Subcutaneous adipose tissue (tissue), 4 donors: ENCODE measurements around the gene ERC1. TPM values are rescaled to one million over a fixed set of nuclear protein-coding genes. Genes with fewer than 3 reads are reported as not detected.

Experiments
- total RNA-seq, 4 donors: library from RNA; depleted of rRNA; stranded (reverse); fragments of >200 nt; gene quantifications; one replicate each; pipeline ENCODE4 v1.1.0, GENCODE V29; 2016
- TF ChIP-seq, protein P1 (sequence below): fragments of 450-650 bp; IDR thresholded peaks from one replicate; pipeline ENCODE4 v1.5.1; 2016; ENCODE audit warnings: low read depth, mild to moderate bottlenecking, control low read depth, antibody characterized with exemption, moderate library complexity

ERC1 gene
- total RNA-seq, 4 donors from 2014 or later: 40.3 to 71.8 (median 62.3) TPM

DNA sequence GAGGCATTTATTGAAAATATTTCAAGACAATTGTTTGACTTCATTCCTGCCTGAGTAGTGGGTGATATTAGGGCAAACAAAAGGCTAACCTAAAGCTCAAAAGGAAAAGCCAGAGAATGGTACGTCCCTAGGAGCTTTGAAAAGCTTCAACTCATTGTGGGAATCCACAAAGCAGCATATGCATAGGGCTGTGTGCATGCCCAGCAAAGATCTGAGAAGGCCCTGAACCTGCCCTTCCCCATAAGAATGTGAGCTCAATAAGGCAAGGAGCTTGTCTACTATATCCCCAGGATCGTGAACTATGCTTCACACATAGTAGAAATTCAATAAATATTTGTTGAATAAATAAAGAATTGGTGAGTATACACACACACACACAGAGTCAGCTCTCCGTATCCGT lies 22.5 kb upstream of the ERC1 start:
- TF ChIP-seq, protein P1, sequence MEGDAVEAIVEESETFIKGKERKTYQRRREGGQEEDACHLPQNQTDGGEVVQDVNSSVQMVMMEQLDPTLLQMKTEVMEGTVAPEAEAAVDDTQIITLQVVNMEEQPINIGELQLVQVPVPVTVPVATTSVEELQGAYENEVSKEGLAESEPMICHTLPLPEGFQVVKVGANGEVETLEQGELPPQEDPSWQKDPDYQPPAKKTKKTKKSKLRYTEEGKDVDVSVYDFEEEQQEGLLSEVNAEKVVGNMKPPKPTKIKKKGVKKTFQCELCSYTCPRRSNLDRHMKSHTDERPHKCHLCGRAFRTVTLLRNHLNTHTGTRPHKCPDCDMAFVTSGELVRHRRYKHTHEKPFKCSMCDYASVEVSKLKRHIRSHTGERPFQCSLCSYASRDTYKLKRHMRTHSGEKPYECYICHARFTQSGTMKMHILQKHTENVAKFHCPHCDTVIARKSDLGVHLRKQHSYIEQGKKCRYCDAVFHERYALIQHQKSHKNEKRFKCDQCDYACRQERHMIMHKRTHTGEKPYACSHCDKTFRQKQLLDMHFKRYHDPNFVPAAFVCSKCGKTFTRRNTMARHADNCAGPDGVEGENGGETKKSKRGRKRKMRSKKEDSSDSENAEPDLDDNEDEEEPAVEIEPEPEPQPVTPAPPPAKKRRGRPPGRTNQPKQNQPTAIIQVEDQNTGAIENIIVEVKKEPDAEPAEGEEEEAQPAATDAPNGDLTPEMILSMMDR: no peak

DNA sequence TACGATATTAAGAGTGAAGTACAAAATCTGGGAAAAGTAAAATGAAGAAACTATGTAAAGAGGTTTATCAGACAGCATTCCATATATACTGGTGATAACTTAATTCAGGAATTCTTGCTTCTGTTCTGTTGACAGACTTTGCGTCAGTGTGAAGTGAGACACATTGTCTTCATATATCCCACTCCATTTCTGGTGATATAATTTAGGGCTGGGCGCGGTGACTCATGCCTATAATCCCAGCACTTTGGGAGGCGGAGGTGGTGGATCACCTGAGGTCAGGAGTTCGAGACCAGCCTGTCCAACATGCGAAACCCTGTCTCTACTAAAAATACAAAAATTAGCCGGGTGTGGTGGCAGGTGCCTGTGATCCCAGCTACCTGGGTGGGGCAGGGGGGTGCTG lies 21.2 kb upstream of the ERC1 start:
- TF ChIP-seq, protein P1: no peak

DNA sequence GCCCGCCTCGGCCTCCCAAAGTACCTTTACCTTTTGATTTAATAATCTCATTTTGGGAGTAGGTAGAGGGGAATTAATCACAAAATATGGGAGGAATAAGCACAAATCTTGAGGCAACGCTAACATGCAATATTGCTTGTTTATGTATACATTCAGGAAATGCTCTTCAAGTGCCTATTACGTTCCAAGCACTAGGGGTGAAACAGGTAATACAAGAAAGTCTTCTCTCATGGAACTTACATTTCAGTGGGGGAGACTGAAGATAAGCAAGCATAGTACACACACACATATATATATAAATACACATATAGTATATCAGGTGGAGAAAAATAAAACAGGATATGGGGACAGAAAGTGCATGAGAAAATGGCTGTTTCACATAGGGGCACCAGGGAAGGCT lies 19.0 kb upstream of the ERC1 start:
- TF ChIP-seq, protein P1: no peak

DNA sequence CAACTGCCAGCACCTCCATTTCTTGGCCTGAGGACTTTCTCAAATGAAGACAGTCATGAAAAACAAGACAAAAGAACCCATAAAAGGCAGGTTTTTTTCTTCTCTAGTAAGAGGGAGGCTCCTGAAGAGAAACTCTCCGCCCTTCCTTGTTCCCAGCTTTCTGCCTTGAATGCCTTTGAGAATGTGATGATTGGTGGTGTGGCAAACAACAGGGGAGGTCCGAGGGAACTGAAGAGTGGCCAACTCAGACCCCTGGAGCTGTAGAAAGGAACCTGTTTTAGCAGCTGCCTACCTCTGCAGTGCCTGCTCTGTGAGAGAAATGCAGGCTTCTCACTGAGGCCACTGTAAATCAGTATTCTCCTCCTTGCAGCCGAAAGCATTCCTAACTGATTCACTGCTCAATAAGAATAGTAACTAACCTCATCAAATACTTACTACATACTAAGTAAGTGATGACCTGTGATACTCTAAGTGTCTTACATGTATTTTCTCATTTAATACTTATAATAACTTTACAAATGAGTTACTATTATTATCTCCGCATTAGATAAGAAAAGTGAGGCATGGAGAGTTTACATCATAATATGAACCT lies 16.7 kb upstream of the ERC1 start:
- TF ChIP-seq, protein P1: no peak

DNA sequence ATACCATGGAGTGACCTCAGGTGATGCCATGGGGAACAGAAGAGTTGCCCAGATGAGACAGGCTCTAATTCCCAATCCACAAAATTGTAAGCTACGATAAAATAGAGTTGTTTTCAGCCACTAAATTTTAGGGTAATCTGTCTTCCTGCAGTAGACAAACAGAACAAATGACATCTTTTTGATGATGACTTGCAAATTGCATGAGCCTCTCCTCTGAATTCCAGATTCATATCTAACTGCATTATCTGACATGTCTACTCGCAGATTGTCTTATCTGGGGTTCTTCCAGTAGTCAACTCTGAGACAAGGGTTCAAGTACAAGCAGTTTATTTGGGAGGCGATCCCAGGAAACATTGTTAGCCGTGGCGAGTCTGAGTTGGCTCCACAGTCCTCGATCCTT lies 14.4 kb upstream of the ERC1 start:
- TF ChIP-seq, protein P1: no peak

DNA sequence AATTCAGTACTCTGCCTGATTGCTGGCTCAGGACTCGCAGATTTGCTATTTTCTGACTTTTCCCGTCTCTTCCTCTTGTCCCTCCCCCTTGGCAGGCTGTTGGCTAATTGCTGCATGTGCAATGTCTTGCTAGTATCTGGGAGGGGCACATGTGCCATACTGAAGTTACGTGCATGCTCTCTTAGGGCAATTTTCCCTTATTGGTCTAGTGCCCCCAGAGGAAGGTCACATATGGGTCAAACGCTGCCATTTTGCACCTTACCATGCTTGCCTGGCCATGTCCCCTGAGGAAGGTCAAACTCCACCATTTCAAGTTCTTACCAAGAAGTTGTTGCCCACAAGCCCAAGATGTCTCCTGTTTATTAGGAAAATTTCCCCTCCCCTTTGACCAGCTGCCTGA lies 13.9 kb upstream of the ERC1 start:
- TF ChIP-seq, protein P1: no peak

DNA sequence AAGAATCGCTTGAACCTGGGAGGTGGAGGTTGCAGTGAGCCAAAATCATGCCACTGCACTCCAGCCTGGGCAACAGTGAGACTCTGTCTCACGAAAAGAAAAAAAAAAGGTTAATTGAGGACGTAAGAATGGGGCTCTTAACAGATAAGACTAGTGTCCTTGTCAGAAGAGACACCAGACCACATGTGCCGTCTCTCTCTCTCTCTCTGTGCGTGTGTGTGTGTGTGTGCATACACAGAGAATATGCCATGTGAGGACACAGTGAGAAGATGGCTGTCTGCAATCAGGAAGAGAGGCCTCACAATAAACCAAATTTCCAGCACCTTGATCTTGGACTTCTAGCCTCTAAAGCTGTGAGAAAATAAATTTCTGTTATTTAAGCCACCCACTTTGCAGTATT lies 11.7 kb upstream of the ERC1 start:
- TF ChIP-seq, protein P1: no peak
